H1 (cell line): ENCODE measurements around the gene SEPTIN1. TPM values are rescaled to one million over a fixed set of nuclear protein-coding genes. Genes with fewer than 3 reads are reported as not detected.

ENCODE experiments used
- CTCF ChIA-PET: fragments of 300-600 bp; sonication (Branson Sonifier 250); formaldehyde crosslinking; loops from one replicate; lab custom pipeline; 2021; ENCODE audit not compliant: partially characterized antibody; lab: Charles Lee
- POLR2A ChIA-PET: fragments of 300-600 bp; sonication (Branson Sonifier 250); formaldehyde crosslinking; loops from one replicate; lab custom pipeline; 2021; ENCODE audit warnings: inconsistent platforms; ENCODE audit not compliant: partially characterized antibody; lab: Charles Lee
- DNase-seq, 2 experiments: peaks; one replicate each; pipeline versions ENCODE4 v3.0.0 to v3.0.0-alpha.2; 2010 to 2022; ENCODE audit warnings: low spot score in 2 of 2, low read depth in 1 of 2, mixed read lengths in 1 of 2
- FAIRE-seq: peaks from 2 replicates; lab custom pipeline; 2011; peaks lifted over from hg19 to GRCh38; lab: Jason Lieb, UNC
- H2AFZ ChIP-seq: 2 replicates; pipeline ENCODE4 v1.8.1; 2012; ENCODE audit warnings: low read length, inconsistent platforms
- H2AK5ac ChIP-seq: 2 replicates; pipeline ENCODE4 v1.6.1; 2013; ENCODE audit warnings: low read depth, low read length
- H2BK120ac ChIP-seq: replicated peaks from 2 replicates; pipeline ENCODE3; 2013; ENCODE audit warnings: low read depth, low read length, inconsistent platforms
- H2BK12ac ChIP-seq: 2 replicates; pipeline ENCODE4 v1.6.1; 2013; ENCODE audit warnings: low read depth, low read length
- H2BK15ac ChIP-seq: 2 replicates; pipeline ENCODE4 v1.6.1; 2013; ENCODE audit warnings: low read length
- H2BK20ac ChIP-seq: 2 replicates; pipeline ENCODE4 v1.6.1; 2013; ENCODE audit warnings: low read length
- H2BK5ac ChIP-seq: 2 replicates; pipeline ENCODE4 v1.6.1; 2013; ENCODE audit warnings: low read depth, low read length
- H3K14ac ChIP-seq: 2 replicates; pipeline ENCODE4 v1.6.1; 2013; ENCODE audit warnings: inconsistent platforms; ENCODE audit not compliant: insufficient read length
- H3K18ac ChIP-seq: 2 replicates; pipeline ENCODE4 v1.6.1; 2013; ENCODE audit warnings: low read length; ENCODE audit errors: extremely low read depth
- H3K23ac ChIP-seq: 2 replicates; pipeline ENCODE4 v1.6.1; 2013; ENCODE audit warnings: inconsistent platforms; ENCODE audit not compliant: insufficient read length
- H3K23me2 ChIP-seq: 2 replicates; pipeline ENCODE4 v1.6.1; 2013; ENCODE audit warnings: low read depth, low read length
- H3K27ac ChIP-seq: 2 replicates; pipeline ENCODE4 v1.6.1; 2011; ENCODE audit warnings: low read depth, low read length, inconsistent platforms
- H3K27me3 ChIP-seq, 4 experiments: replicated peaks in 1 of 4; 1 replicate in 1 of 4; 2 replicates in 3 of 4; pipeline versions ENCODE4 v1.6.1 to v1.8.1; 2011 to 2013; ENCODE audit warnings: low read length in 3 of 4, mild to moderate bottlenecking in 3 of 4, inconsistent platforms in 2 of 4, mixed read lengths in 2 of 4, moderate library complexity in 1 of 4; ENCODE audit not compliant: control insufficient read depth in 3 of 4, insufficient read depth in 3 of 4; ENCODE audit errors: extremely low read depth in 1 of 4
- H3K36me3 ChIP-seq, 4 experiments: 2 replicates each; pipeline versions ENCODE4 v1.6.1 to v1.8.1; 2011 to 2013; ENCODE audit warnings: mild to moderate bottlenecking in 4 of 4, low read length in 3 of 4, moderate library complexity in 2 of 4, control low read depth in 1 of 4, inconsistent platforms in 1 of 4; ENCODE audit not compliant: insufficient read depth in 4 of 4, control insufficient read depth in 2 of 4
- H3K4ac ChIP-seq: replicated peaks from 2 replicates; pipeline ENCODE3; 2013; ENCODE audit warnings: low read length, low read depth, mixed read lengths, inconsistent platforms; ENCODE audit not compliant: insufficient read length
- H3K4me1 ChIP-seq, 4 experiments: replicated peaks in 1 of 4; 1 replicate in 1 of 4; 2 replicates in 3 of 4; pipeline versions ENCODE4 v1.6.1 to v1.8.1; 2011 to 2013; ENCODE audit warnings: low read length in 3 of 4, inconsistent platforms in 2 of 4, mixed read lengths in 1 of 4; ENCODE audit not compliant: insufficient read depth in 4 of 4, control insufficient read depth in 3 of 4
- H3K4me2 ChIP-seq, 2 experiments: 2 replicates each; pipeline versions ENCODE4 v1.6.1 to v1.8.1; 2011 to 2013; ENCODE audit warnings: low read depth in 2 of 2, low read length in 2 of 2, control low read depth in 1 of 2, inconsistent platforms in 1 of 2, mild to moderate bottlenecking in 1 of 2; ENCODE audit not compliant: insufficient read depth in 1 of 2
- H3K4me3 ChIP-seq, 4 experiments: fragments of 200-600, 300-600 bp in 1 of 4; sonication (generic), shearing (Covaris generic), sonication (Bioruptor Twin) in 1 of 4; 2 replicates each; pipeline versions ENCODE4 v1.5.1 to v1.8.1; 2011 to 2016; ENCODE audit warnings: low read length in 4 of 4, low read depth in 3 of 4, control low read depth in 2 of 4, inconsistent platforms in 2 of 4, mild to moderate bottlenecking in 2 of 4, mixed read lengths in 1 of 4, moderate library complexity in 1 of 4; ENCODE audit not compliant: insufficient read depth in 2 of 4; ENCODE audit errors: extremely low read depth in 1 of 4
- H3K56ac ChIP-seq: replicated peaks from 2 replicates; pipeline ENCODE3; 2013; ENCODE audit warnings: low read depth, mild to moderate bottlenecking, mixed read lengths, low read length, inconsistent platforms; ENCODE audit not compliant: insufficient read length
- H3K79me1 ChIP-seq: 2 replicates; pipeline ENCODE4 v1.6.1; 2013; ENCODE audit warnings: low read depth, low read length, control low read depth
- H3K79me2 ChIP-seq, 2 experiments: 2 replicates each; pipeline versions ENCODE4 v1.6.1 to v1.8.1; 2012 to 2013; ENCODE audit warnings: low read length in 2 of 2, mild to moderate bottlenecking in 2 of 2, inconsistent platforms in 1 of 2; ENCODE audit not compliant: insufficient read depth in 2 of 2, control insufficient read depth in 1 of 2
- H3K9ac ChIP-seq, 4 experiments: replicated peaks in 1 of 4; 1 replicate in 1 of 4; 2 replicates in 3 of 4; pipeline versions ENCODE4 v1.6.1 to v1.8.1; 2011 to 2013; ENCODE audit warnings: low read depth in 3 of 4, low read length in 3 of 4, control low read depth in 2 of 4, mild to moderate bottlenecking in 2 of 4, moderate library complexity in 2 of 4, inconsistent platforms in 1 of 4; ENCODE audit errors: extremely low read depth in 1 of 4
- H3K9me3 ChIP-seq, 2 experiments: 2 replicates each; pipeline versions ENCODE4 v1.6.1 to v1.8.1; 2012 to 2013; ENCODE audit warnings: mild to moderate bottlenecking in 2 of 2, moderate library complexity in 2 of 2, control low read depth in 1 of 2, inconsistent platforms in 1 of 2, low read depth in 1 of 2, low read length in 1 of 2, mixed read lengths in 1 of 2; ENCODE audit not compliant: insufficient read depth in 2 of 2
- H4K20me1 ChIP-seq, 2 experiments: replicated peaks in 1 of 2; 2 replicates each; pipeline versions ENCODE3 to v1.8.1; 2011 to 2013; ENCODE audit warnings: inconsistent platforms in 2 of 2, low read length in 2 of 2, mild to moderate bottlenecking in 1 of 2; ENCODE audit not compliant: insufficient read depth in 2 of 2, control insufficient read depth in 1 of 2
- H4K5ac ChIP-seq: 2 replicates; pipeline ENCODE4 v1.6.1; 2013; ENCODE audit warnings: low read length, low read depth, mixed read lengths, inconsistent platforms; ENCODE audit not compliant: insufficient read length
- H4K8ac ChIP-seq: 2 replicates; pipeline ENCODE4 v1.8.0; 2013; ENCODE audit warnings: mild to moderate bottlenecking, moderate library complexity, low read length, inconsistent platforms; ENCODE audit not compliant: insufficient read depth; ENCODE audit errors: extremely low read depth
- H4K91ac ChIP-seq: replicated peaks from 2 replicates; pipeline ENCODE3; 2013; ENCODE audit warnings: low read length, mixed read lengths, inconsistent platforms; ENCODE audit not compliant: insufficient read length
- CHD2 ChIP-seq: IDR thresholded peaks from 2 replicates; pipeline ENCODE4 v1.6.1; 2012; ENCODE audit warnings: low read length, improper control_type of control experiment
- KDM4A ChIP-seq: IDR thresholded peaks from one replicate; pipeline ENCODE4 v1.7.1; 2012; ENCODE audit warnings: low read depth, mild to moderate bottlenecking, moderate library complexity, low read length, inconsistent platforms; ENCODE audit not compliant: severe bottlenecking
- NRF1 ChIP-seq: IDR thresholded peaks from 2 replicates; pipeline ENCODE4 v1.6.1; 2011; ENCODE audit warnings: mild to moderate bottlenecking, low read depth, low read length, improper control_type of control experiment
- POU5F1 ChIP-seq: IDR thresholded peaks from 2 replicates; pipeline ENCODE4 v1.6.1; 2011; ENCODE audit warnings: low read depth, mild to moderate bottlenecking, low read length, moderate library complexity
- TAF1 ChIP-seq: IDR thresholded peaks from 2 replicates; pipeline ENCODE4 v1.6.1; 2011; ENCODE audit warnings: mild to moderate bottlenecking, low read depth, low read length
- WGBS, 2 experiments: shearing (Covaris generic) in 1 of 2; methylation state at CpG; one replicate each; pipeline versions ENCODE4 v1.1.6 to v1.1.7; 2013 to 2015; ENCODE audit warnings: low lambda C conversion rate in 2 of 2, mixed read lengths in 2 of 2, inconsistent platforms in 1 of 2, low coverage in 1 of 2, missing lambda C conversion rate in 1 of 2; ENCODE audit not compliant: insufficient replicate concordance in 2 of 2, insufficient coverage in 1 of 2, insufficient read length in 1 of 2; ENCODE audit errors: extremely low coverage in 1 of 2, missing lambda C conversion rate in 1 of 2; 5-methylcytosine and 5-hydroxymethylcytosine counted together
- polyA plus RNA-seq, 7 experiments: library from polyadenylated mRNA; depleted of rRNA in 3 of 7; stranded (reverse) in 5 of 7; unstranded in 2 of 7; fragments of >200 nt in 5 of 7; fragments of 200-250 nt in 2 of 7; gene quantifications; 1 replicate in 5 of 7; 2 replicates in 1 of 7; 4 replicates in 1 of 7; pipeline versions ENCODE4 v1.2.1 to v1.2.3, GENCODE V29; 2011 to 2013; ENCODE audit warnings: missing spikeins in 2 of 7, mixed read lengths in 2 of 7
- total RNA-seq: library from RNA; stranded (reverse); fragmentation: NEBNext Ultra II Directional; extraction: Animal tissue kit (Norgen Biotek cat#: 25700); gene quantifications from 2 replicates; pipeline ENCODE4 v1.2.1, GENCODE V29; 2021

The SEPTIN1 gene
- total and polyA plus RNA-seq, 2 of the 8 experiments (the other 6 are each of a cell fraction or from before 2014, with no cell fraction given): 0.24 to 1.4 TPM

DNA sequence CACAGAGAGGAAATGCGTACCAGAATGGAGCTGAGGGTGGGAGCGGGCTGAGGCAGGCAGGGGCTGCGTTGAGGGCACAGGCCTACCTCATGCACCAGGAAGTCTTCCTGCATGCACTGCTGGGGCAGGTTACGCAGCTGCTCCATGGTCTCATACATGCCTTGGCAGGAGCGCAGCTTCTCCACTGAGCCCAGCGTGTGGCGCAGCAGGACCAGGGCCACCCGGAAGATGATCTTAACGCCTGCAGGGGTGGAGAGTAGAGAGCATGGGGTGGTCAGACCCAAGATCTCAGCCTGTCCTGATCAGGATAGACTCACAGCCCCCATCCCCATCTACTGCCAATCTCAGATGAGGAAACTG lies 23.8 kb downstream of the SEPTIN1 start:
- Histone ChIP-seq H2BK20ac (no peak overlapping the region), H3K4me1 (peaks cover 0 to 12% (median 6%) of the 10 kb centered on the region in 4 experiments; a peak in 5 of 7 replicates), H3K14ac (no peak overlapping the region), H3K9me3 (no peaks in the 10 kb centered on the region), H2BK15ac (no peak overlapping the region), H3K23ac (no peak overlapping the region), H3K36me3 (peaks cover 1 to 4% (median 3%) of the 10 kb centered on the region in 4 experiments; a peak in 5 of 8 replicates), H3K79me1 (no peaks in the 10 kb centered on the region; the same call in 1 of the 2 replicates), H4K20me1 (peaks cover 0 to 13% of the 10 kb centered on the region in 2 experiments), H2BK5ac (no peak overlapping the region), H3K27ac (no peak overlapping the region), H3K18ac (no peak overlapping the region), H3K56ac (no peak overlapping the region), H3K23me2 (peaks cover 11% of the 10 kb centered on the region), H2BK120ac (no peak overlapping the region), H3K4me2 (no peak overlapping the region), H3K4ac (no peak overlapping the region), H4K5ac (no peak overlapping the region), H2AK5ac (no peak overlapping the region), H2AFZ (no peak overlapping the region), H3K4me3 (no peak overlapping the region), H4K8ac (no peak overlapping the region), H2BK12ac (no peak overlapping the region), H3K27me3 (no peaks in the 10 kb centered on the region), H4K91ac (no peak overlapping the region), H3K79me2 (peaks cover 0 to 14% of the 10 kb centered on the region in 2 experiments; a peak in 2 of 4 replicates), H3K9ac (no peak overlapping the region)
- ChIA-PET POLR2A (interaction anchor here (1.4 to 7.9 kb wide), 4 partner anchors 11 to 40 kb away, joined by 5 to 79 read pairs (median 21); partner anchors contain the start of gene TBC1D10B), CTCF (interaction anchor here (1.3 to 3.2 kb wide), 6 partner anchors 11 to 59 kb away, joined by 3 to 11 read pairs (median 4); partner anchors contain the start of gene ZNF48)
- no peak for TF ChIP-seq NRF1
- no peak for TF ChIP-seq KDM4A
- TF ChIP-seq POU5F1: no peak
- no peak for TF ChIP-seq CHD2
- TF ChIP-seq TAF1: no peak
- FAIRE-seq (no peak), DNase-seq (no peak)
- WGBS, 2 experiments: 94% methylated on average over 9 of the region's 9 CpGs; no CpG with 5 or more reads in 1 of the 2 experiments
